Measurements from ENCODE around the gene PIGN. TPM values are rescaled to one million over a fixed set of nuclear protein-coding genes. Genes with fewer than 3 reads are reported as not detected.

The PIGN gene, protein sequence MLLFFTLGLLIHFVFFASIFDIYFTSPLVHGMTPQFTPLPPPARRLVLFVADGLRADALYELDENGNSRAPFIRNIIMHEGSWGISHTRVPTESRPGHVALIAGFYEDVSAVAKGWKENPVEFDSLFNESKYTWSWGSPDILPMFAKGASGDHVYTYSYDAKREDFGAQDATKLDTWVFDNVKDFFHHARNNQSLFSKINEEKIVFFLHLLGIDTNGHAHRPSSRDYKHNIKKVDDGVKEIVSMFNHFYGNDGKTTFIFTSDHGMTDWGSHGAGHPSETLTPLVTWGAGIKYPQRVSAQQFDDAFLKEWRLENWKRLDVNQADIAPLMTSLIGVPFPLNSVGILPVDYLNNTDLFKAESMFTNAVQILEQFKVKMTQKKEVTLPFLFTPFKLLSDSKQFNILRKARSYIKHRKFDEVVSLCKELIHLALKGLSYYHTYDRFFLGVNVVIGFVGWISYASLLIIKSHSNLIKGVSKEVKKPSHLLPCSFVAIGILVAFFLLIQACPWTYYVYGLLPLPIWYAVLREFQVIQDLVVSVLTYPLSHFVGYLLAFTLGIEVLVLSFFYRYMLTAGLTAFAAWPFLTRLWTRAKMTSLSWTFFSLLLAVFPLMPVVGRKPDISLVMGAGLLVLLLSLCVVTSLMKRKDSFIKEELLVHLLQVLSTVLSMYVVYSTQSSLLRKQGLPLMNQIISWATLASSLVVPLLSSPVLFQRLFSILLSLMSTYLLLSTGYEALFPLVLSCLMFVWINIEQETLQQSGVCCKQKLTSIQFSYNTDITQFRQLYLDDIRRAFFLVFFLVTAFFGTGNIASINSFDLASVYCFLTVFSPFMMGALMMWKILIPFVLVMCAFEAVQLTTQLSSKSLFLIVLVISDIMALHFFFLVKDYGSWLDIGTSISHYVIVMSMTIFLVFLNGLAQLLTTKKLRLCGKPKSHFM
- 84.6 TPM for total RNA-seq
- 10.7 TPM for polyA plus RNA-seq

GRCh38 chr18:62186774-62187542 is at the start of gene PIGN, which contains the start of gene RELCH:
TSS of gene PIGN (minus strand) at chr18:62187056. CDS start at chr18:62161353, 25,703 bp downstream.
TSS of gene RELCH (plus strand) at chr18:62187255. CDS start at chr18:62187506, 251 bp downstream.
- no peaks in the 10 kb centered on the region for H3K36me3 ChIP-seq (ENCODE audit: insufficient read depth)
- under 1% methylated on average over 55 of the region's 55 CpGs for WGBS
- DNase-seq (ENCODE audit: extremely low spot score), result peak; percentile 98
- peak within 1 kb of the TSS; percentile 27 for H3K27ac ChIP-seq (ENCODE audit: low read depth)
- peak within 1 kb of the TSS; percentile 89 for H3K4me3 ChIP-seq (ENCODE audit: low read depth, low read length)
- H3K4me1 ChIP-seq (ENCODE audit: insufficient read depth), result no peaks in the 10 kb centered on the region

DNA sequence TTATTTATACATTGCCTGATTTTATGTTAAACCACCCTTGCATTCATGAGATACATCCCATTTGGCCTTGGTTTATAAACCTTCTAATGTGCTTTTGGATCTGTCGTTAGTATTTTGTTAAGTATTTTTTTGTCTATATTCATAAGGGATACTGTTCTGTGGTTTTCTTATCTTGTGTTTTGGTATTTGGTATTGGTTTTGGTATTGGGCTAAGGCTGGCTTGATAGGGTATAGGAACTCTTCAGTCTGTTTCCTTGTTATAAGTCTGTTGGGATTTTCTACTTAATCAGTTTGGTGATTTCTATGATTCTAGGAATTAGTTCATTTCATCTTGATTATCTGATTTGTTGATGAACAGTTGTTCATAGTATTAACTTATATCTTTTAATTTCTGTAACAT is 49.4 kb upstream of the PIGN start:
- H3K4me1 ChIP-seq (ENCODE audit: insufficient read depth), result no peaks in the 10 kb centered on the region
- no peak for DNase-seq (ENCODE audit: extremely low spot score)
- H3K36me3 ChIP-seq (ENCODE audit: insufficient read depth), result peaks cover 4% of the 10 kb centered on the region
- 100% methylated on average over 1 of the region's 1 CpG for WGBS
- H3K4me3 ChIP-seq (ENCODE audit: low read depth, low read length), result no peak overlapping the region
- no peak overlapping the region for H3K27ac ChIP-seq (ENCODE audit: low read depth)

DNA sequence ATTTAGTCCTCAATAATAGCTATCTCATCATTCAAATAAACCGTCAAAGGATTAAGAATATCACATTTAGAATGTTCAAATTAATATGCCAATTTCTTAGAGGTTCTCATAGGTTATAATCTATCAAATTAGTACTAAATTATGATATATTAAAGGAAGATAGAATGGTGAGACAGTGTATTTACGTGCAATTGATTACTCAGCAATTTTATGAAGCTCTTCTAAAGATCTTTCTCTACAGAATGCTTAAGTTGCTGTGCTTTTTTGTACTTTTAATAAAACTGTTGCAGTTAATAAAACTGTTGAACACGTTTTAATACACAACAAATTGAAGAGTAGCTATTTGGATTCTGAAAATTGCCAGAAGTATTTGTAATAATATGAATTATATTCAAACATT is 39.2 kb upstream of the PIGN start:
- Histone ChIP-seq H3K4me3 (ENCODE audit: low read depth, low read length) (no peak overlapping the region), H3K4me1 (ENCODE audit: insufficient read depth) (no peaks in the 10 kb centered on the region), H3K27ac (ENCODE audit: low read depth) (no peak overlapping the region), H3K36me3 (ENCODE audit: insufficient read depth) (peaks cover 3% of the 10 kb centered on the region)
- WGBS, result 94% methylated on average over 3 of the region's 3 CpGs
- no peak for DNase-seq (ENCODE audit: extremely low spot score)

DNA sequence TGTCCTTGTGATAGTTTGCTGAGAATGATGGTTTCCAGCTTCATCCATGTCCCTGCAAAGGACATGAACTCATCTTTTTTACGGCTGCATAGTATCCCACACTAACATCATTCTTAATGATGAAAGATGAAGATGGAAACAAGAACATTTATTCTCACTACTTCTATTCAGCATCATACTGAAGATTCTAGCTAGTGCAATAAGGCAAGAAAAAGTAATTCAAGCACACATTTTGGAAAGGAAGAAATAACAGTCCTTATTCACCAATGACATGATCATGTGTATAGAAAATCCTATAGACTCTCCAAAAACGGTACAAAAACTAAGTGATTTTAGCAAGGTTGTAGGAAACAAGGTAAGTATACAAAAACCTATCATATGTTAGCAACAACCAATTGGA is 37.4 kb upstream of the PIGN start:
- no peaks in the 10 kb centered on the region for H3K4me1 ChIP-seq (ENCODE audit: insufficient read depth)
- WGBS, result 98% methylated on average over 2 of the region's 2 CpGs
- H3K27ac ChIP-seq (ENCODE audit: low read depth), result no peak overlapping the region
- H3K36me3 ChIP-seq (ENCODE audit: insufficient read depth), result peaks cover 2% of the 10 kb centered on the region
- no peak overlapping the region for H3K4me3 ChIP-seq (ENCODE audit: low read depth, low read length)
- no peak for DNase-seq (ENCODE audit: extremely low spot score)

DNA sequence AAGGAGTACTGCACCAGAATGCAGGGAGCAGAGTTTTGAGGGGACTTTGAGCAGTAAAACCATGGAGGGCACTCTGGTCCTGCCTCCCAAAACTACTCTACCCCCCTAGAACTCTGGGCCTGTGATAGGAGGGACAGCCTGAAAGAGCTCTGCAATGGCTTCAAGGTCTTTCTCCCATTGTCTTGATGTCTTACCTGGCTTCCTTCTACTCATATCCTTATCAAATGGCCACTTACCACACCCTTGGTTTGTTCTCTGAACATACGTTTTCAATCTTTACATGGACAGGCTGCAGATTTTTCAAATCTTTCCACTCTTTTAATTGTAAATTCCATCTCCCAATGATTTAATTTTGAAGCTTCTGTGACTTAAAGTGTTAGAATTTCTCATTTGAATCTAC is 27.9 kb upstream of the PIGN start:
- H3K27ac ChIP-seq (ENCODE audit: low read depth), result no peak overlapping the region
- DNase-seq (ENCODE audit: extremely low spot score), result no peak
- H3K36me3 ChIP-seq (ENCODE audit: insufficient read depth), result peaks cover 1% of the 10 kb centered on the region
- no peaks in the 10 kb centered on the region for H3K4me1 ChIP-seq (ENCODE audit: insufficient read depth)
- 84% methylated on average over 1 of the region's 1 CpG for WGBS
- H3K4me3 ChIP-seq (ENCODE audit: low read depth, low read length), result no peak overlapping the region

GRCh38 chr18:62211325-62211828 is 24.5 kb upstream of the PIGN start:
- H3K4me1 ChIP-seq (ENCODE audit: insufficient read depth), result no peaks in the 10 kb centered on the region
- DNase-seq (ENCODE audit: extremely low spot score), result no peak
- peaks cover 1% of the 10 kb centered on the region for H3K36me3 ChIP-seq (ENCODE audit: insufficient read depth)

GRCh38 chr18:62210138-62210537 is 23.3 kb upstream of the PIGN start:
- Histone ChIP-seq H3K4me1 (ENCODE audit: insufficient read depth) (no peaks in the 10 kb centered on the region), H3K36me3 (ENCODE audit: insufficient read depth) (no peaks in the 10 kb centered on the region), H3K27ac (ENCODE audit: low read depth) (no peak overlapping the region), H3K4me3 (ENCODE audit: low read depth, low read length) (no peak overlapping the region)
- DNase-seq (ENCODE audit: extremely low spot score), result no peak
- WGBS, result 100% methylated on average over 1 of the region's 1 CpG

More at GRCh38 chr18:62211325-62211828, 24.5 kb upstream of the PIGN start:
- no peak overlapping the region for H3K4me3 ChIP-seq (ENCODE audit: low read depth, low read length)
- H3K27ac ChIP-seq (ENCODE audit: low read depth), result no peak overlapping the region

- Histone ChIP-seq H3K4me1 (ENCODE audit: insufficient read depth) (no peaks in the 10 kb centered on the region), H3K36me3 (ENCODE audit: insufficient read depth) (no peaks in the 10 kb centered on the region), H3K27ac (ENCODE audit: low read depth) (no peak overlapping the region), H3K4me3 (ENCODE audit: low read depth, low read length) (no peak overlapping the region)
- no peak for DNase-seq (ENCODE audit: extremely low spot score)
These were observed 22.2 kb upstream of the PIGN start for GRCh38 chr18:62209046-62209445.

GRCh38 chr18:62206593-62206992 is 19.7 kb upstream of the PIGN start:
- Histone ChIP-seq H3K4me1 (ENCODE audit: insufficient read depth) (no peaks in the 10 kb centered on the region), H3K4me3 (ENCODE audit: low read depth, low read length) (no peak overlapping the region), H3K36me3 (ENCODE audit: insufficient read depth) (no peaks in the 10 kb centered on the region), H3K27ac (ENCODE audit: low read depth) (no peak overlapping the region)
- no peak for DNase-seq (ENCODE audit: extremely low spot score)
- WGBS, result 96% methylated on average over 4 of the region's 4 CpGs

GRCh38 chr18:62205824-62206223 is 19.0 kb upstream of the PIGN start:
- Histone ChIP-seq H3K4me1 (ENCODE audit: insufficient read depth) (no peaks in the 10 kb centered on the region), H3K4me3 (ENCODE audit: low read depth, low read length) (no peak overlapping the region), H3K36me3 (ENCODE audit: insufficient read depth) (no peaks in the 10 kb centered on the region), H3K27ac (ENCODE audit: low read depth) (no peak overlapping the region)
- WGBS, result 94% methylated on average over 4 of the region's 4 CpGs
- DNase-seq (ENCODE audit: extremely low spot score), result no peak

- no peaks in the 10 kb centered on the region for H3K36me3 ChIP-seq (ENCODE audit: insufficient read depth)
These were observed 15.0 kb upstream of the PIGN start for GRCh38 chr18:62201870-62202269.

GRCh38 chr18:62200121-62200914 is 13.5 kb upstream of the PIGN start:
- Histone ChIP-seq H3K36me3 (ENCODE audit: insufficient read depth) (no peaks in the 10 kb centered on the region), H3K4me3 (ENCODE audit: low read depth, low read length) (no peak overlapping the region), H3K27ac (ENCODE audit: low read depth) (no peak overlapping the region), H3K4me1 (ENCODE audit: insufficient read depth) (no peaks in the 10 kb centered on the region)
- no peak for DNase-seq (ENCODE audit: extremely low spot score)
- WGBS, result 64% methylated on average over 3 of the region's 3 CpGs

More at GRCh38 chr18:62201870-62202269, 15.0 kb upstream of the PIGN start:
- Histone ChIP-seq H3K4me3 (ENCODE audit: low read depth, low read length) (no peak overlapping the region), H3K4me1 (ENCODE audit: insufficient read depth) (no peaks in the 10 kb centered on the region), H3K27ac (ENCODE audit: low read depth) (no peak overlapping the region)
- 69% methylated on average over 1 of the region's 1 CpG for WGBS
- DNase-seq (ENCODE audit: extremely low spot score), result no peak
